SK-N-SH (cell line): ENCODE data around the gene TSHZ2. TPM values are rescaled to one million over a fixed set of nuclear protein-coding genes. Genes with fewer than 3 reads are reported as not detected.

Experiments
- CTCF ChIA-PET: fragments of 300-600, 350-600 bp; formaldehyde crosslinking; extraction: SDS; loops from one replicate; lab custom pipeline; 2021; lab: Yijun Ruan, JAX
- POLR2A ChIA-PET: fragments of 350-600 bp; sonication (Branson Sonifier 250); formaldehyde crosslinking; extraction: SDS; loops from one replicate; lab custom pipeline; 2020; ENCODE audit warnings: antibody characterized with exemption, inconsistent platforms; lab: Yijun Ruan, JAX
- DNase-seq: peaks from one replicate; pipeline ENCODE4 v3.0.0; 2012
- H2AFZ ChIP-seq: fragments of 200-600 bp; sonication (generic); 2 replicates; pipeline ENCODE4 v1.8.1; 2016; ENCODE audit warnings: antibody characterized with exemption, mild to moderate bottlenecking, low read depth
- H3F3A ChIP-seq: fragments of 200-600 bp; sonication (generic); replicated peaks from 2 replicates; pipeline ENCODE3; 2016; ENCODE audit warnings: antibody characterized with exemption, mild to moderate bottlenecking; ENCODE audit not compliant: insufficient read depth
- H3K27ac ChIP-seq, 2 experiments: fragments of 200-500 bp in 1 of 2; fragments of 200-600 bp in 1 of 2; sonication (Bioruptor generic) in 1 of 2; sonication (generic), shearing (Covaris generic) in 1 of 2; 2 replicates each; pipeline versions ENCODE4 v1.5.1 to v1.6.1; 2014 to 2016; ENCODE audit warnings: low read depth in 2 of 2, inconsistent platforms in 1 of 2, low read length in 1 of 2, mild to moderate bottlenecking in 1 of 2, mixed read lengths in 1 of 2
- H3K27me3 ChIP-seq: fragments of 200-600 bp; sonication (generic), shearing (Covaris generic); 2 replicates; pipeline ENCODE4 v1.6.1; 2016; ENCODE audit warnings: mixed run types; ENCODE audit not compliant: insufficient read depth
- H3K36me3 ChIP-seq, 2 experiments: fragments of 200-500 bp in 1 of 2; fragments of 200-600 bp in 1 of 2; sonication (Bioruptor generic) in 1 of 2; sonication (generic) in 1 of 2; replicated peaks in 1 of 2; 2 replicates each; pipeline versions ENCODE3 to v1.5.1; 2014 to 2016; ENCODE audit warnings: low read length in 1 of 2, mild to moderate bottlenecking in 1 of 2; ENCODE audit not compliant: insufficient read depth in 2 of 2, control insufficient read depth in 1 of 2
- H3K4me1 ChIP-seq, 2 experiments: fragments of 200-500 bp in 1 of 2; fragments of 200-600 bp in 1 of 2; sonication (Bioruptor generic) in 1 of 2; sonication (generic), shearing (Covaris generic) in 1 of 2; 2 replicates each; pipeline versions ENCODE4 v1.5.1 to v1.6.1; 2014 to 2016; ENCODE audit warnings: low read depth in 1 of 2, low read length in 1 of 2, mixed run types in 1 of 2; ENCODE audit not compliant: insufficient read depth in 2 of 2, control insufficient read depth in 1 of 2
- H3K4me2 ChIP-seq: fragments of 200-600 bp; sonication (generic), shearing (Covaris generic); 2 replicates; pipeline ENCODE4 v1.6.1; 2017; ENCODE audit warnings: mixed run types
- H3K4me3 ChIP-seq, 2 experiments: fragments of 200-500 bp in 1 of 2; fragments of 200-600 bp in 1 of 2; sonication (Bioruptor generic) in 1 of 2; sonication (generic), shearing (Covaris generic) in 1 of 2; 2 replicates each; pipeline versions ENCODE4 v1.5.1 to v1.8.1; 2014 to 2016; ENCODE audit warnings: low read depth in 2 of 2, inconsistent platforms in 1 of 2, low read length in 1 of 2, mild to moderate bottlenecking in 1 of 2, mixed read lengths in 1 of 2, moderate library complexity in 1 of 2
- H3K79me2 ChIP-seq: fragments of 200-600 bp; sonication (generic); 2 replicates; pipeline ENCODE4 v1.8.1; 2017; ENCODE audit warnings: mild to moderate bottlenecking; ENCODE audit not compliant: insufficient read depth
- H3K9ac ChIP-seq: fragments of 200-600 bp; sonication (generic); 2 replicates; pipeline ENCODE4 v1.6.1; 2017; ENCODE audit warnings: mixed run types
- H3K9me2 ChIP-seq: fragments of 200-600 bp; sonication (generic); 2 replicates; pipeline ENCODE4 v1.6.1; 2017; ENCODE audit warnings: mixed run types
- H3K9me3 ChIP-seq: fragments of 200-600 bp; sonication (generic); 2 replicates; pipeline ENCODE4 v1.6.1; 2017; ENCODE audit warnings: mixed run types, mild to moderate bottlenecking, moderate library complexity
- H4K20me1 ChIP-seq: fragments of 200-600 bp; sonication (generic); 2 replicates; pipeline ENCODE4 v1.6.1; 2017; ENCODE audit warnings: mild to moderate bottlenecking, mixed run types; ENCODE audit not compliant: insufficient read depth
- CHD2 ChIP-seq: fragments of 150-350 bp; IDR thresholded peaks from 2 replicates; pipeline ENCODE4 v1.6.1; 2018; ENCODE audit warnings: low read length; ENCODE audit not compliant: partially characterized antibody
- ELF1 ChIP-seq: IDR thresholded peaks from 2 replicates; pipeline ENCODE4 v1.4.0; 2012
- EZH2phosphoT487 ChIP-seq: fragments of 200-600 bp; sonication (generic); IDR thresholded peaks from 2 replicates; pipeline ENCODE4 v1.6.1; 2017; ENCODE audit warnings: low read depth, mixed run types, mild to moderate bottlenecking, antibody characterized with exemption, moderate library complexity, borderline replicate concordance
- FOSL2 ChIP-seq: IDR thresholded peaks from 2 replicates; pipeline ENCODE4 v1.4.0; 2012; ENCODE audit warnings: low read depth, mild to moderate bottlenecking, moderate library complexity, borderline replicate concordance
- GABPA ChIP-seq: IDR thresholded peaks from 2 replicates; pipeline ENCODE4 v1.4.0; 2012; ENCODE audit warnings: low read depth, mild to moderate bottlenecking
- GATA2 ChIP-seq: sonication (generic); formaldehyde crosslinking; IDR thresholded peaks from 2 replicates; pipeline ENCODE4 v1.5.0; 2020; ENCODE audit warnings: mild to moderate bottlenecking, missing genetic modification reagents
- POLR2AphosphoS5 ChIP-seq: IDR thresholded peaks from 2 replicates; pipeline ENCODE4 v1.6.1; 2012; ENCODE audit warnings: low read depth, low read length
- RAD21 ChIP-seq: IDR thresholded peaks from 2 replicates; pipeline ENCODE4 v1.6.1; 2012; ENCODE audit warnings: mild to moderate bottlenecking, low read length
- RCOR1 ChIP-seq: fragments of 150-350 bp; IDR thresholded peaks from 2 replicates; pipeline ENCODE4 v1.6.1; 2017; ENCODE audit warnings: antibody characterized with exemption, low read length
- RFX5 ChIP-seq: IDR thresholded peaks from 2 replicates; pipeline ENCODE4 v1.6.1; 2012; ENCODE audit warnings: mild to moderate bottlenecking, improper control_type of control experiment, low read length
- TCF12 ChIP-seq: IDR thresholded peaks from 2 replicates; pipeline ENCODE4 v1.4.0; 2012
- USF1 ChIP-seq: IDR thresholded peaks from 2 replicates; pipeline ENCODE4 v1.4.0; 2012; ENCODE audit warnings: low read depth, borderline replicate concordance
- USF2 ChIP-seq: fragments of 150-350 bp; IDR thresholded peaks from 2 replicates; pipeline ENCODE4 v1.6.1; 2017; ENCODE audit warnings: antibody characterized with exemption, low read length, low read depth, borderline replicate concordance
- YY1 ChIP-seq: IDR thresholded peaks from 2 replicates; pipeline ENCODE4 v1.4.0; 2012; ENCODE audit warnings: low read depth, mild to moderate bottlenecking
- WGBS: methylation state at CpG from one replicate; pipeline ENCODE4 v1.1.6; 2017; ENCODE audit warnings: low lambda C conversion rate; 5-methylcytosine and 5-hydroxymethylcytosine counted together
- polyA plus RNA-seq, 3 experiments: library from polyadenylated mRNA; depleted of rRNA; stranded (reverse); fragments of >200 nt; gene quantifications; 2 replicates each; pipeline ENCODE4 v1.2.3, GENCODE V29; 2012
- TF ChIP-seq, protein P1 (sequence below): IDR thresholded peaks from 2 replicates; pipeline ENCODE4 v1.4.0; 2012; ENCODE audit warnings: low read depth, borderline replicate concordance
- TF ChIP-seq, protein P2 (sequence below): fragments of 200-600 bp; sonication (generic); IDR thresholded peaks from 2 replicates; pipeline ENCODE4 v1.6.1; 2017; ENCODE audit warnings: antibody characterized with exemption, mild to moderate bottlenecking, moderate library complexity
- TF ChIP-seq, protein P3 (sequence below): fragments of 150-350 bp; IDR thresholded peaks from 2 replicates; pipeline ENCODE4 v1.6.1; 2016; ENCODE audit warnings: mild to moderate bottlenecking, low read depth, low read length
- TF ChIP-seq, protein P4 (sequence below): IDR thresholded peaks from 2 replicates; pipeline ENCODE4 v1.6.1; 2012; ENCODE audit warnings: mild to moderate bottlenecking, low read depth, low read length, moderate library complexity

The TSHZ2 gene
- polyA plus RNA-seq, 1 of the 3 experiments (the other 2 are of a cell fraction), result 0.13 TPM

GRCh38 chr20:52964131-52964530, 8.0 kb upstream of the TSHZ2 start:
- POLR2A ChIA-PET, result no interaction called here
- no peak overlapping the region for H2AFZ ChIP-seq
- H3K9me3 ChIP-seq, result no peaks in the 10 kb centered on the region
- H3K9ac ChIP-seq, result no peak overlapping the region
- no peak overlapping the region for H3K4me2 ChIP-seq
- H3K27me3 ChIP-seq, result no peaks in the 10 kb centered on the region
- H3K79me2 ChIP-seq, result no peaks in the 10 kb centered on the region
- no peaks in the 10 kb centered on the region for H3F3A ChIP-seq
- no peak overlapping the region for H3K27ac ChIP-seq
- no peak overlapping the region for H3K4me3 ChIP-seq
- TF ChIP-seq GABPA (no peak), CHD2 (no peak), YY1 (no peak), GATA2 (CRISPR knock-in tag) (no peak), FOSL2 (no peak), RFX5 (no peak), POLR2AphosphoS5 (no peak), EZH2phosphoT487 (no peak), RAD21 (no peak), TCF12 (no peak), USF2 (no peak), RCOR1 (no peak)
- TF ChIP-seq, protein P1, sequence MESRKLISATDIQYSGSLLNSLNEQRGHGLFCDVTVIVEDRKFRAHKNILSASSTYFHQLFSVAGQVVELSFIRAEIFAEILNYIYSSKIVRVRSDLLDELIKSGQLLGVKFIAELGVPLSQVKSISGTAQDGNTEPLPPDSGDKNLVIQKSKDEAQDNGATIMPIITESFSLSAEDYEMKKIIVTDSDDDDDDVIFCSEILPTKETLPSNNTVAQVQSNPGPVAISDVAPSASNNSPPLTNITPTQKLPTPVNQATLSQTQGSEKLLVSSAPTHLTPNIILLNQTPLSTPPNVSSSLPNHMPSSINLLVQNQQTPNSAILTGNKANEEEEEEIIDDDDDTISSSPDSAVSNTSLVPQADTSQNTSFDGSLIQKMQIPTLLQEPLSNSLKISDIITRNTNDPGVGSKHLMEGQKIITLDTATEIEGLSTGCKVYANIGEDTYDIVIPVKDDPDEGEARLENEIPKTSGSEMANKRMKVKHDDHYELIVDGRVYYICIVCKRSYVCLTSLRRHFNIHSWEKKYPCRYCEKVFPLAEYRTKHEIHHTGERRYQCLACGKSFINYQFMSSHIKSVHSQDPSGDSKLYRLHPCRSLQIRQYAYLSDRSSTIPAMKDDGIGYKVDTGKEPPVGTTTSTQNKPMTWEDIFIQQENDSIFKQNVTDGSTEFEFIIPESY, result no peak
- TF ChIP-seq, all 33 proteins: peak for 0
- DNase-seq, result no peak
- Histone ChIP-seq H3K4me1 (peaks cover 6 to 11% of the 10 kb centered on the region in 2 experiments; a peak in 3 of 4 replicates), H3K36me3 (no peaks in the 10 kb centered on the region), H3K9me2 (no peaks in the 10 kb centered on the region), H4K20me1 (no peaks in the 10 kb centered on the region)
- 73% methylated on average over 6 of the region's 6 CpGs for WGBS
- CTCF ChIA-PET, result interaction anchor here (1.4 kb wide), 1 partner anchor 976 kb away, joined by 4 read pairs; no protein-coding TSS in a partner anchor

DNA sequence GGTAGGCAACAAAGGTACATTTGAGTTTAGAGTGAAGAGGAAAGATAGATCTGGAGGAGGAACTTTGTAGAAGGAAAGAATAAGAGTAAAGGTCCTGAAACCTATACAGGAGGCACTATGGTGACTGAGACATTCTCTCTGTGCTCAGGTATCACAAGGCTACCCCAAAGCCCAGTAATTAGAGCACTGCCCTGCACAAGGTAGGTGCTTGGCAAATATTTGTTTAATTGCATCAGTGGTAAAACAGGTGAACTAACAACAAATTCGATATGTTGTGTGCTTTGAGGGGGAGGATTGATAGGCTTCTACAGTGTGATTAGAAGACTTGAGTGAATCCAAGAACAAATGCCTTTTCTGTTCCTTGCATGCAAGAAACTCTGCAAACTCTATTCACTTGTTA, 6.8 kb upstream of the TSHZ2 start:
- Histone ChIP-seq H3K36me3 (no peaks in the 10 kb centered on the region), H3K4me1 (peaks cover 0 to under 1% of the 10 kb centered on the region in 2 experiments; a peak in 1 of 4 replicates), H3K4me2 (no peak overlapping the region), H3K9me2 (no peaks in the 10 kb centered on the region), H3K27me3 (no peaks in the 10 kb centered on the region), H3K9me3 (no peaks in the 10 kb centered on the region), H2AFZ (no peak overlapping the region), H3K79me2 (no peaks in the 10 kb centered on the region), H3K4me3 (no peak overlapping the region), H4K20me1 (no peaks in the 10 kb centered on the region), H3F3A (no peaks in the 10 kb centered on the region), H3K9ac (no peak overlapping the region), H3K27ac (no peak overlapping the region)
- ChIA-PET POLR2A (no interaction called here), CTCF (no interaction called here)
- no peak for DNase-seq
- TF ChIP-seq RCOR1 (no peak), ELF1 (no peak), USF1 (no peak)
- TF ChIP-seq, protein P2, sequence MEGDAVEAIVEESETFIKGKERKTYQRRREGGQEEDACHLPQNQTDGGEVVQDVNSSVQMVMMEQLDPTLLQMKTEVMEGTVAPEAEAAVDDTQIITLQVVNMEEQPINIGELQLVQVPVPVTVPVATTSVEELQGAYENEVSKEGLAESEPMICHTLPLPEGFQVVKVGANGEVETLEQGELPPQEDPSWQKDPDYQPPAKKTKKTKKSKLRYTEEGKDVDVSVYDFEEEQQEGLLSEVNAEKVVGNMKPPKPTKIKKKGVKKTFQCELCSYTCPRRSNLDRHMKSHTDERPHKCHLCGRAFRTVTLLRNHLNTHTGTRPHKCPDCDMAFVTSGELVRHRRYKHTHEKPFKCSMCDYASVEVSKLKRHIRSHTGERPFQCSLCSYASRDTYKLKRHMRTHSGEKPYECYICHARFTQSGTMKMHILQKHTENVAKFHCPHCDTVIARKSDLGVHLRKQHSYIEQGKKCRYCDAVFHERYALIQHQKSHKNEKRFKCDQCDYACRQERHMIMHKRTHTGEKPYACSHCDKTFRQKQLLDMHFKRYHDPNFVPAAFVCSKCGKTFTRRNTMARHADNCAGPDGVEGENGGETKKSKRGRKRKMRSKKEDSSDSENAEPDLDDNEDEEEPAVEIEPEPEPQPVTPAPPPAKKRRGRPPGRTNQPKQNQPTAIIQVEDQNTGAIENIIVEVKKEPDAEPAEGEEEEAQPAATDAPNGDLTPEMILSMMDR, result no peak
- TF ChIP-seq, protein P3, sequence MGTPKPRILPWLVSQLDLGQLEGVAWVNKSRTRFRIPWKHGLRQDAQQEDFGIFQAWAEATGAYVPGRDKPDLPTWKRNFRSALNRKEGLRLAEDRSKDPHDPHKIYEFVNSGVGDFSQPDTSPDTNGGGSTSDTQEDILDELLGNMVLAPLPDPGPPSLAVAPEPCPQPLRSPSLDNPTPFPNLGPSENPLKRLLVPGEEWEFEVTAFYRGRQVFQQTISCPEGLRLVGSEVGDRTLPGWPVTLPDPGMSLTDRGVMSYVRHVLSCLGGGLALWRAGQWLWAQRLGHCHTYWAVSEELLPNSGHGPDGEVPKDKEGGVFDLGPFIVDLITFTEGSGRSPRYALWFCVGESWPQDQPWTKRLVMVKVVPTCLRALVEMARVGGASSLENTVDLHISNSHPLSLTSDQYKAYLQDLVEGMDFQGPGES, result no peak
- TF ChIP-seq, protein P4, sequence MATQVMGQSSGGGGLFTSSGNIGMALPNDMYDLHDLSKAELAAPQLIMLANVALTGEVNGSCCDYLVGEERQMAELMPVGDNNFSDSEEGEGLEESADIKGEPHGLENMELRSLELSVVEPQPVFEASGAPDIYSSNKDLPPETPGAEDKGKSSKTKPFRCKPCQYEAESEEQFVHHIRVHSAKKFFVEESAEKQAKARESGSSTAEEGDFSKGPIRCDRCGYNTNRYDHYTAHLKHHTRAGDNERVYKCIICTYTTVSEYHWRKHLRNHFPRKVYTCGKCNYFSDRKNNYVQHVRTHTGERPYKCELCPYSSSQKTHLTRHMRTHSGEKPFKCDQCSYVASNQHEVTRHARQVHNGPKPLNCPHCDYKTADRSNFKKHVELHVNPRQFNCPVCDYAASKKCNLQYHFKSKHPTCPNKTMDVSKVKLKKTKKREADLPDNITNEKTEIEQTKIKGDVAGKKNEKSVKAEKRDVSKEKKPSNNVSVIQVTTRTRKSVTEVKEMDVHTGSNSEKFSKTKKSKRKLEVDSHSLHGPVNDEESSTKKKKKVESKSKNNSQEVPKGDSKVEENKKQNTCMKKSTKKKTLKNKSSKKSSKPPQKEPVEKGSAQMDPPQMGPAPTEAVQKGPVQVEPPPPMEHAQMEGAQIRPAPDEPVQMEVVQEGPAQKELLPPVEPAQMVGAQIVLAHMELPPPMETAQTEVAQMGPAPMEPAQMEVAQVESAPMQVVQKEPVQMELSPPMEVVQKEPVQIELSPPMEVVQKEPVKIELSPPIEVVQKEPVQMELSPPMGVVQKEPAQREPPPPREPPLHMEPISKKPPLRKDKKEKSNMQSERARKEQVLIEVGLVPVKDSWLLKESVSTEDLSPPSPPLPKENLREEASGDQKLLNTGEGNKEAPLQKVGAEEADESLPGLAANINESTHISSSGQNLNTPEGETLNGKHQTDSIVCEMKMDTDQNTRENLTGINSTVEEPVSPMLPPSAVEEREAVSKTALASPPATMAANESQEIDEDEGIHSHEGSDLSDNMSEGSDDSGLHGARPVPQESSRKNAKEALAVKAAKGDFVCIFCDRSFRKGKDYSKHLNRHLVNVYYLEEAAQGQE, result no peak
- 27% methylated on average over 1 of the region's 1 CpG for WGBS
